IMR-90 (cell line): ENCODE measurements around the gene C16orf89. TPM values are rescaled to one million over a fixed set of nuclear protein-coding genes. Genes with fewer than 3 reads are reported as not detected.

ENCODE experiments used
- ATAC-seq: fragments of 200-7000 bp; cut with Tn5 transposase; 2 replicates; pipeline ENCODE4 v1.9.1; 2020; ENCODE audit warnings: low read depth, mild to moderate bottlenecking, moderate library complexity
- BruUV-seq: library from RNA; stranded (reverse); fragments of 400-500 nt; replicated peaks from 2 replicates; lab custom pipeline; 2021; lab: Mats Ljungman, UMichigan
- CTCF ChIA-PET: fragments of 300-600 bp; formaldehyde crosslinking; extraction: SDS; loops from one replicate; lab custom pipeline; 2021; ENCODE audit warnings: antibody characterized with exemption; lab: Yijun Ruan, JAX
- POLR2A ChIA-PET: fragments of 300-600 bp; sonication (Branson Sonifier 250); formaldehyde crosslinking; loops from one replicate; lab custom pipeline; 2022; ENCODE audit warnings: antibody characterized with exemption; ENCODE audit not compliant: unreplicated experiment; lab: Charles Lee
- DNase-seq: peaks from one replicate; pipeline ENCODE4 v3.0.0; 2013
- H2AFZ ChIP-seq: replicated peaks from 2 replicates; pipeline ENCODE3; 2013; ENCODE audit warnings: low read length, mild to moderate bottlenecking; ENCODE audit not compliant: poor library complexity
- H2AK5ac ChIP-seq: 2 replicates; pipeline ENCODE4 v1.6.1; 2013; ENCODE audit warnings: low read depth, low read length, inconsistent platforms
- H2AK9ac ChIP-seq: replicated peaks from 2 replicates; pipeline ENCODE3; 2013; ENCODE audit warnings: mild to moderate bottlenecking, low read depth, low read length, moderate library complexity; ENCODE audit not compliant: poor library complexity
- H2BK120ac ChIP-seq: 2 replicates; pipeline ENCODE4 v1.6.1; 2013; ENCODE audit warnings: low read depth, low read length, inconsistent platforms
- H2BK15ac ChIP-seq: 3 replicates; pipeline ENCODE4 v1.6.1; 2013; ENCODE audit warnings: low read depth, low read length, inconsistent platforms
- H2BK20ac ChIP-seq: 2 replicates; pipeline ENCODE4 v1.6.1; 2013; ENCODE audit warnings: low read depth, mild to moderate bottlenecking, inconsistent platforms, low read length, moderate library complexity
- H2BK5ac ChIP-seq: 2 replicates; pipeline ENCODE4 v1.6.1; 2013; ENCODE audit warnings: mild to moderate bottlenecking, low read depth, low read length, inconsistent platforms; ENCODE audit not compliant: poor library complexity, severe bottlenecking
- H3K14ac ChIP-seq: replicated peaks from 2 replicates; pipeline ENCODE4 v1.6.1; 2013; ENCODE audit warnings: low read depth, low read length, inconsistent platforms
- H3K18ac ChIP-seq: 2 replicates; pipeline ENCODE4 v1.6.1; 2013; ENCODE audit warnings: low read depth, low read length, control low read depth
- H3K23ac ChIP-seq: 2 replicates; pipeline ENCODE4 v1.6.1; 2013; ENCODE audit warnings: low read depth, low read length, inconsistent platforms
- H3K27ac ChIP-seq: 2 replicates; pipeline ENCODE4 v1.5.1; 2013; ENCODE audit warnings: mild to moderate bottlenecking, control low read depth, low read length; ENCODE audit not compliant: insufficient read depth
- H3K27me3 ChIP-seq: 2 replicates; pipeline ENCODE4 v1.6.1; 2013; ENCODE audit warnings: low read length; ENCODE audit not compliant: control insufficient read depth, insufficient read depth
- H3K36me3 ChIP-seq: 2 replicates; pipeline ENCODE4 v1.6.1; 2013; ENCODE audit warnings: low read length, mixed read lengths; ENCODE audit not compliant: control insufficient read depth, insufficient read depth
- H3K4ac ChIP-seq: 2 replicates; pipeline ENCODE4 v1.6.1; 2013; ENCODE audit warnings: low read depth, low read length, inconsistent platforms
- H3K4me1 ChIP-seq: 2 replicates; pipeline ENCODE4 v1.6.1; 2013; ENCODE audit warnings: low read length, mixed read lengths; ENCODE audit not compliant: control insufficient read depth, insufficient read depth
- H3K4me2 ChIP-seq: 2 replicates; pipeline ENCODE4 v1.6.1; 2013; ENCODE audit warnings: low read depth, mild to moderate bottlenecking, control low read depth, low read length, moderate library complexity
- H3K4me3 ChIP-seq: 2 replicates; pipeline ENCODE4 v1.5.1; 2013; ENCODE audit warnings: low read depth, mild to moderate bottlenecking, control low read depth, low read length, moderate library complexity; ENCODE audit not compliant: insufficient read depth
- H3K56ac ChIP-seq: 2 replicates; pipeline ENCODE4 v1.6.1; 2013; ENCODE audit warnings: low read length, inconsistent platforms; ENCODE audit not compliant: insufficient read depth; ENCODE audit errors: extremely low read depth
- H3K79me1 ChIP-seq, 2 experiments: 2 replicates each; pipeline ENCODE4 v1.6.1; 2013; ENCODE audit warnings: low read length in 2 of 2, inconsistent platforms in 1 of 2, low read depth in 1 of 2
- H3K9ac ChIP-seq: 2 replicates; pipeline ENCODE4 v1.6.1; 2013; ENCODE audit warnings: low read depth, low read length, control low read depth
- H3K9me1 ChIP-seq: 2 replicates; pipeline ENCODE4 v1.6.1; 2013; ENCODE audit warnings: low read length, inconsistent platforms; ENCODE audit not compliant: insufficient read depth
- H3K9me3 ChIP-seq: 2 replicates; pipeline ENCODE4 v1.6.1; 2013; ENCODE audit warnings: low read length; ENCODE audit not compliant: control insufficient read depth, insufficient read depth
- H4K20me1 ChIP-seq: 2 replicates; pipeline ENCODE4 v1.6.1; 2013; ENCODE audit warnings: low read length, inconsistent platforms; ENCODE audit not compliant: insufficient read depth
- H4K5ac ChIP-seq: 2 replicates; pipeline ENCODE4 v1.6.1; 2013; ENCODE audit warnings: mild to moderate bottlenecking, low read depth, low read length, control low read depth
- H4K8ac ChIP-seq, 2 experiments: 2 replicates each; pipeline ENCODE4 v1.6.1; 2013; ENCODE audit warnings: low read depth in 2 of 2, low read length in 2 of 2, control low read depth in 1 of 2, inconsistent platforms in 1 of 2
- H4K91ac ChIP-seq: 2 replicates; pipeline ENCODE4 v1.6.1; 2013; ENCODE audit warnings: low read depth, low read length, inconsistent platforms; ENCODE audit not compliant: insufficient read depth
- BHLHE40 ChIP-seq: fragments of 150-350 bp; IDR thresholded peaks from 2 replicates; pipeline ENCODE4 v1.6.1; 2016; ENCODE audit warnings: mild to moderate bottlenecking, low read depth, low read length
- CHD1 ChIP-seq: IDR thresholded peaks from 2 replicates; pipeline ENCODE4 v1.6.1; 2012; ENCODE audit warnings: low read depth, low read length, improper control_type of control experiment
- FOS ChIP-seq: fragments of 150-350 bp; IDR thresholded peaks from 2 replicates; pipeline ENCODE4 v1.6.1; 2016; ENCODE audit warnings: low read depth, low read length
- MAFK ChIP-seq: IDR thresholded peaks from 2 replicates; pipeline ENCODE4 v1.6.1; 2012; ENCODE audit warnings: low read depth, low read length, improper control_type of control experiment
- RFX5 ChIP-seq: IDR thresholded peaks from 2 replicates; pipeline ENCODE4 v1.8.0; 2012; ENCODE audit warnings: low read depth, mild to moderate bottlenecking, low read length, moderate library complexity
- SMC3 ChIP-seq: fragments of 150-350 bp; IDR thresholded peaks from 2 replicates; pipeline ENCODE4 v1.6.1; 2016; ENCODE audit warnings: low read depth, mild to moderate bottlenecking, antibody characterized with exemption, low read length, moderate library complexity
- WGBS, 2 experiments: methylation state at CpG; one replicate each; pipeline versions ENCODE4 v1.1.5 to v1.1.7; 2013; ENCODE audit warnings: missing lambda C conversion rate in 2 of 2; ENCODE audit not compliant: insufficient read length in 1 of 2; ENCODE audit errors: extremely low coverage in 2 of 2; 5-methylcytosine and 5-hydroxymethylcytosine counted together
- dilution Hi-C: fragments of 300-500 bp; cut with HindIII; formaldehyde crosslinking; loops from one replicate; pipeline ENCODE4 v1.14.3; 2018; ENCODE audit warnings: low sequenced_read_pairs; ENCODE audit not compliant: unreplicated experiment
- in situ Hi-C: fragments of 300-500 bp; cut with MboI; formaldehyde crosslinking; loops from 3 replicates; pipeline ENCODE4 v1.14.3; 2019; ENCODE audit warnings: low sequenced_read_pairs, inconsistent platforms, mixed read lengths
- intact Hi-C: fragments of 100-400 bp; cut with micrococcal nuclease; formaldehyde crosslinking; loops from 2 replicates; pipeline ENCODE4 v1.10.0; 2022
- polyA plus RNA-seq, 3 experiments: library from polyadenylated mRNA; depleted of rRNA; stranded (reverse); fragments of >200 nt; gene quantifications; 2 replicates each; pipeline ENCODE4 v1.2.3, GENCODE V29; 2012; ENCODE audit warnings: low replicate concordance in 1 of 3
- total RNA-seq: library from RNA; depleted of rRNA; stranded (reverse); fragments of >200 nt; gene quantifications from 2 replicates; pipeline ENCODE4 v1.2.3, GENCODE V29; 2012
- TF ChIP-seq, protein P1 (sequence below): fragments of 150-350 bp; IDR thresholded peaks from 2 replicates; pipeline ENCODE4 v1.6.1; 2016; ENCODE audit warnings: low read depth, mild to moderate bottlenecking, low read length, moderate library complexity, borderline replicate concordance

The C16orf89 gene
- total and polyA plus RNA-seq, 2 of the 4 experiments (the other 2 are of a cell fraction): 0.17 to 0.18 TPM

DNA sequence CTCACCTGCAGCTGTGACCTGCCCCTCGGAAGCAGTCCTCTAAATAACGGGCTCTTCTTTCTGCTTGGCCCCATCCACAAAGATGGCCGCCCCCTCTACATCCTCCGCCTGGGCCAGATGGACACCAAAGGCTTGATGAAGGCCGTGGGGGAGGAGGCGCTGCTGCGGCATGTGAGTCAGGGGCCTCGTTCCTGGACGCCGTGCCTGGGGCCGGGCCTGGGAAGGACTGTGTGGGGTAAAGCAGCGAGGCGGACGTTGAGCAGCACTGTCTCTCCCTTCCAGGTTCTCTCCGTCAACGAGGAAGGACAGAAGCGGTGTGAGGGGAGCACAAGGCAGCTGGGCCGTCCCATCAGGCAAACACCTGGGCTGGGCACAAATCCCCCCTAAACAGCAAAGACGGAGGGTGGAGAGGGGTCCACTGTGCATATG lies 65.2 kb downstream of the C16orf89 start:
- Histone ChIP-seq H3K9me3 (no peaks in the 10 kb centered on the region), H3K27ac (no peak overlapping the region), H2AFZ (no peak overlapping the region), H3K14ac (no peak overlapping the region), H3K9ac (no peak overlapping the region), H3K56ac (no peak overlapping the region), H3K18ac (no peak overlapping the region), H3K23ac (no peak overlapping the region), H2BK15ac (no peak overlapping the region), H3K9me1 (no peaks in the 10 kb centered on the region), H2BK20ac (no peak overlapping the region), H4K20me1 (no peaks in the 10 kb centered on the region), H2AK9ac (no peak overlapping the region), H2BK5ac (no peak overlapping the region), H3K4me1 (no peaks in the 10 kb centered on the region), H3K4ac (no peak overlapping the region), H3K79me1 (no peaks in the 10 kb centered on the region), H4K5ac (no peak overlapping the region), H3K4me3 (no peak overlapping the region), H4K8ac (no peak overlapping the region), H4K91ac (no peak overlapping the region), H3K36me3 (no peaks in the 10 kb centered on the region), H2BK120ac (no peak overlapping the region), H3K27me3 (peaks cover 8% of the 10 kb centered on the region; the same call in 1 of the 2 replicates), H3K4me2 (no peak overlapping the region), H2AK5ac (no peak overlapping the region)
- in situ Hi-C loops: no loop called here
- CTCF ChIA-PET: no interaction called here
- dilution Hi-C loops: no loop called here
- no TSS peak for BruUV-seq
- intact Hi-C loops: no loop called here
- no CpG with 5 or more reads among the region's 19 CpGs for WGBS, 2 experiments
- TF ChIP-seq BHLHE40 (no peak), FOS (no peak), RFX5 (no peak), SMC3 (no peak), MAFK (no peak), CHD1 (no peak)
- TF ChIP-seq, protein P1, sequence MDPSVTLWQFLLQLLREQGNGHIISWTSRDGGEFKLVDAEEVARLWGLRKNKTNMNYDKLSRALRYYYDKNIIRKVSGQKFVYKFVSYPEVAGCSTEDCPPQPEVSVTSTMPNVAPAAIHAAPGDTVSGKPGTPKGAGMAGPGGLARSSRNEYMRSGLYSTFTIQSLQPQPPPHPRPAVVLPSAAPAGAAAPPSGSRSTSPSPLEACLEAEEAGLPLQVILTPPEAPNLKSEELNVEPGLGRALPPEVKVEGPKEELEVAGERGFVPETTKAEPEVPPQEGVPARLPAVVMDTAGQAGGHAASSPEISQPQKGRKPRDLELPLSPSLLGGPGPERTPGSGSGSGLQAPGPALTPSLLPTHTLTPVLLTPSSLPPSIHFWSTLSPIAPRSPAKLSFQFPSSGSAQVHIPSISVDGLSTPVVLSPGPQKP: no peak
- POLR2A ChIA-PET: no interaction called here
- DNase-seq (no peak), ATAC-seq (no peak)
